CD4-positive, CD25-positive, alpha-beta regulatory T cell (primary cell): ENCODE results near the gene TMLHE. TPM values are rescaled to one million over a fixed set of nuclear protein-coding genes. Genes with fewer than 3 reads are reported as not detected.
"Not testable (repeated sequence)": the region's sequence is repeated elsewhere in the genome, so short reads cannot be mapped to it uniquely, and the experiment has no call there.

Experiments used
- ATAC-seq, 2 donors: fragments of 150-1000 bp; cut with Tn5 transposase; one replicate each; pipeline ENCODE4 v1.10.0; 2021; ENCODE audit warnings: low read depth in 2 of 2, moderate number of reproducible peaks in 2 of 2, moderate library complexity in 1 of 2
- DNase-seq, 3 donors: peaks; one replicate each; pipeline versions ENCODE4 v3.0.0 to v3.0.0-alpha.2; 2012 to 2022; ENCODE audit warnings: mixed read lengths in 1 of 3
- H3K27ac ChIP-seq: one replicate; pipeline ENCODE4 v1.7.0; 2013; ENCODE audit warnings: mild to moderate bottlenecking, low read length; ENCODE audit not compliant: insufficient read depth, poor library complexity, severe bottlenecking
- H3K27me3 ChIP-seq: one replicate; pipeline ENCODE4 v1.7.0; 2013; ENCODE audit warnings: low read length; ENCODE audit not compliant: control insufficient read depth, insufficient read depth
- H3K36me3 ChIP-seq: one replicate; pipeline ENCODE4 v1.7.0; 2013; ENCODE audit warnings: mild to moderate bottlenecking, low read length, moderate library complexity; ENCODE audit not compliant: control insufficient read depth, insufficient read depth
- H3K4me1 ChIP-seq: 2 replicates; pipeline ENCODE4 v1.7.0; 2013; ENCODE audit warnings: mild to moderate bottlenecking, low read length; ENCODE audit not compliant: insufficient read depth, control insufficient read depth, poor library complexity, severe bottlenecking
- H3K4me3 ChIP-seq: one replicate; pipeline ENCODE4 v1.7.0; 2013; ENCODE audit warnings: low read depth, mild to moderate bottlenecking, low read length, moderate library complexity
- H3K9me3 ChIP-seq, 2 experiments: 1 replicate in 1 of 2; 2 replicates in 1 of 2; pipeline ENCODE4 v1.7.0; 2013; ENCODE audit warnings: low read length in 2 of 2, mild to moderate bottlenecking in 1 of 2, moderate library complexity in 1 of 2; ENCODE audit not compliant: control insufficient read depth in 2 of 2
- H3K27ac Mint-ChIP-seq, 3 donors: one replicate each; pipeline ENCODE4 v1.8.0; 2020 to 2022; ENCODE audit warnings: mild to moderate bottlenecking in 3 of 3, mixed read lengths in 3 of 3, moderate library complexity in 2 of 3
- H3K27me3 Mint-ChIP-seq: one replicate; pipeline ENCODE4 v1.8.0; 2022; ENCODE audit warnings: mild to moderate bottlenecking, mixed read lengths
- H3K36me3 Mint-ChIP-seq: one replicate; pipeline ENCODE4 v1.8.0; 2020; ENCODE audit warnings: mixed read lengths
- H3K4me1 Mint-ChIP-seq, 4 donors: one replicate each; pipeline ENCODE4 v1.8.0; 2020 to 2022; ENCODE audit warnings: mixed read lengths in 4 of 4, mild to moderate bottlenecking in 1 of 4
- H3K4me3 Mint-ChIP-seq, 4 donors: one replicate each; pipeline ENCODE4 v1.8.0; 2020 to 2022; ENCODE audit warnings: mild to moderate bottlenecking in 4 of 4, mixed read lengths in 4 of 4, moderate library complexity in 3 of 4
- H3K9me3 Mint-ChIP-seq, 7 donors: one replicate each; pipeline ENCODE4 v1.8.0; 2020 to 2022; ENCODE audit warnings: mixed read lengths in 7 of 7, mild to moderate bottlenecking in 3 of 7, moderate library complexity in 2 of 7
- polyA plus RNA-seq, 4 donors: library from polyadenylated mRNA; unstranded; fragments of 300-500 nt; fragmentation: Illumina TruSeq; gene quantifications; one replicate each; pipeline ENCODE4 v1.2.3, GENCODE V29; 2021
- total RNA-seq: library from RNA; stranded (reverse); gene quantifications from one replicate; pipeline ENCODE4 v1.2.3, GENCODE V29; 2022

Gene TMLHE
- total and polyA plus RNA-seq, 5 donors from 2014 or later, result 9.8 to 19.0 (median 13.3) TPM

GRCh38 chrX:155632431-155633100 is 19.8 kb upstream of the TMLHE start:
- Histone ChIP-seq H3K4me3 (peak overlapping the region; percentile 77), H3K36me3 (no peaks in the 10 kb centered on the region), H3K4me1 (no peaks in the 10 kb centered on the region), H3K9me3 (peaks cover 0 to 4% of the 10 kb centered on the region in 2 experiments), H3K27ac (no peak overlapping the region), H3K27me3 (no peaks in the 10 kb centered on the region)
- H3K27ac Mint-ChIP-seq, result peak overlapping the region; percentile 49 to 66 (median 57)
- peak; percentile 60 to 65 for ATAC-seq
- peaks cover 5 to 13% (median 8%) of the 10 kb centered on the region in 4 donors for H3K4me1 Mint-ChIP-seq
- H3K27me3 Mint-ChIP-seq, result no peaks in the 10 kb centered on the region
- peak in 2 of 3 donors; percentile 18 to 76 for DNase-seq
- peak overlapping the region; percentile 22 to 74 (median 40) for H3K4me3 Mint-ChIP-seq
- peaks cover 0 to 14% (median 2%) of the 10 kb centered on the region in 7 donors for H3K9me3 Mint-ChIP-seq
- peaks cover 5% of the 10 kb centered on the region for H3K36me3 Mint-ChIP-seq

- not testable (repeated sequence) for H3K4me1 Mint-ChIP-seq, H3K4me3 Mint-ChIP-seq, H3K9me3 ChIP-seq, H3K27me3 ChIP-seq, H3K36me3 ChIP-seq, H3K27me3 Mint-ChIP-seq, H3K36me3 Mint-ChIP-seq, ATAC-seq, H3K4me1 ChIP-seq, H3K27ac ChIP-seq, H3K27ac Mint-ChIP-seq, H3K9me3 Mint-ChIP-seq, H3K4me3 ChIP-seq, DNase-seq
Measured at GRCh38 chrX:155620110-155620509, 7.4 kb upstream of the TMLHE start.

- Mint-ChIP-seq H3K4me3 (no peak overlapping the region), H3K4me1 (peaks cover under 1 to 13% (median 11%) of the 10 kb centered on the region in 4 donors), H3K27me3 (no peaks in the 10 kb centered on the region), H3K27ac (no peak overlapping the region), H3K36me3 (no peaks in the 10 kb centered on the region), H3K9me3 (no peaks in the 10 kb centered on the region)
- Histone ChIP-seq H3K36me3 (no peaks in the 10 kb centered on the region), H3K27ac (no peak overlapping the region), H3K4me1 (no peaks in the 10 kb centered on the region), H3K4me3 (no peak overlapping the region), H3K27me3 (no peaks in the 10 kb centered on the region), H3K9me3 (no peaks in the 10 kb centered on the region)
- ATAC-seq, result no peak
- DNase-seq, result no peak
Measured at GRCh38 chrX:155615938-155616337, 3.2 kb upstream of the TMLHE start.

GRCh38 chrX:155613927-155614559 is 1.3 kb upstream of the TMLHE start:
- H3K27ac ChIP-seq, result no peak overlapping the region
- no peak overlapping the region for H3K27ac Mint-ChIP-seq
- no peak overlapping the region for H3K4me3 ChIP-seq
- H3K27me3 Mint-ChIP-seq, result no peaks in the 10 kb centered on the region
- no peaks in the 10 kb centered on the region for H3K27me3 ChIP-seq
- H3K36me3 ChIP-seq, result no peaks in the 10 kb centered on the region
- H3K9me3 ChIP-seq, result no peaks in the 10 kb centered on the region
- DNase-seq, result no peak
- peaks cover 7 to 21% (median 15%) of the 10 kb centered on the region in 4 donors for H3K4me1 Mint-ChIP-seq
- H3K9me3 Mint-ChIP-seq, result peaks cover 0 to 4% (median 0%) of the 10 kb centered on the region in 7 donors
- peaks cover 2% of the 10 kb centered on the region for H3K36me3 Mint-ChIP-seq
- no peak for ATAC-seq
- peak overlapping the region in 2 of 4 donors; percentile 71 to 92 for H3K4me3 Mint-ChIP-seq
- H3K4me1 ChIP-seq, result no peaks in the 10 kb centered on the region

- no peaks in the 10 kb centered on the region for H3K27me3 ChIP-seq
- peak overlapping the region; percentile 89 to 93 (median 90) for H3K4me3 Mint-ChIP-seq
- no peaks in the 10 kb centered on the region for H3K4me1 ChIP-seq
- H3K9me3 ChIP-seq, result peaks cover 0 to 2% of the 10 kb centered on the region in 2 experiments
- H3K4me1 Mint-ChIP-seq, result peaks cover 14 to 37% (median 25%) of the 10 kb centered on the region in 4 donors
- peaks cover 9% of the 10 kb centered on the region for H3K36me3 Mint-ChIP-seq
- no peak overlapping the region for H3K27ac ChIP-seq
- H3K4me3 ChIP-seq, result peak overlapping the region; percentile 93
- H3K27ac Mint-ChIP-seq, result peak overlapping the region in 1 of 3 donors; percentile 94
- H3K27me3 Mint-ChIP-seq, result no peaks in the 10 kb centered on the region
- H3K9me3 Mint-ChIP-seq, result peaks cover 0 to 12% (median 6%) of the 10 kb centered on the region in 7 donors
- no peaks in the 10 kb centered on the region for H3K36me3 ChIP-seq
- ATAC-seq (no peak), DNase-seq (no peak)
Measured at GRCh38 chrX:155611302-155611701, 1.4 kb downstream of the TMLHE start.

GRCh38 chrX:155592981-155593380 is 19.8 kb downstream of the TMLHE start:
- H3K4me3 Mint-ChIP-seq, result no peak overlapping the region
- Histone ChIP-seq H3K9me3 (peaks cover 17 to 18% of the 10 kb centered on the region in 2 experiments), H3K27ac (no peak overlapping the region), H3K36me3 (peaks cover 2% of the 10 kb centered on the region), H3K27me3 (no peaks in the 10 kb centered on the region), H3K4me3 (no peak overlapping the region), H3K4me1 (no peaks in the 10 kb centered on the region)
- H3K27me3 Mint-ChIP-seq, result no peaks in the 10 kb centered on the region
- H3K27ac Mint-ChIP-seq, result no peak overlapping the region
- no peaks in the 10 kb centered on the region for H3K4me1 Mint-ChIP-seq
- no peak for ATAC-seq
- H3K9me3 Mint-ChIP-seq, result peaks cover 0 to 28% (median 4%) of the 10 kb centered on the region in 7 donors
- DNase-seq, result no peak
- peaks cover 11% of the 10 kb centered on the region for H3K36me3 Mint-ChIP-seq

GRCh38 chrX:155592331-155592730 is 20.4 kb downstream of the TMLHE start:
- H3K9me3 Mint-ChIP-seq, result peaks cover 0 to 31% (median 4%) of the 10 kb centered on the region in 7 donors
- H3K4me1 Mint-ChIP-seq, result no peaks in the 10 kb centered on the region
- no peak overlapping the region for H3K27ac Mint-ChIP-seq
- H3K36me3 Mint-ChIP-seq, result peaks cover 15% of the 10 kb centered on the region
- H3K27me3 ChIP-seq, result no peaks in the 10 kb centered on the region
- DNase-seq, result no peak
- H3K27me3 Mint-ChIP-seq, result no peaks in the 10 kb centered on the region
- no peaks in the 10 kb centered on the region for H3K4me1 ChIP-seq
- H3K4me3 ChIP-seq, result no peak overlapping the region
- H3K9me3 ChIP-seq, result peaks cover 18% of the 10 kb centered on the region in 2 experiments
- H3K27ac ChIP-seq, result no peak overlapping the region
- peaks cover 2% of the 10 kb centered on the region for H3K36me3 ChIP-seq
- no peak overlapping the region for H3K4me3 Mint-ChIP-seq
- ATAC-seq, result no peak
